HCT116 (cell line): ENCODE results near the gene CACNB2. TPM values are rescaled to one million over a fixed set of nuclear protein-coding genes. Genes with fewer than 3 reads are reported as not detected.

Experiments used
- ATAC-seq: fragments of 200-7000 bp; cut with Tn5 transposase; 2 replicates; pipeline ENCODE4 v1.9.1; 2020; ENCODE audit warnings: mild to moderate bottlenecking, moderate library complexity
- BruUV-seq: library from RNA; stranded (reverse); fragments of 400-500 nt; replicated peaks from 2 replicates; lab custom pipeline; 2021; lab: Mats Ljungman, UMichigan
- CTCF ChIA-PET: fragments of 300-600 bp; sonication (Branson Sonifier 250); formaldehyde crosslinking; loops from one replicate; lab custom pipeline; 2021; ENCODE audit warnings: antibody characterized with exemption; lab: Charles Lee
- POLR2A ChIA-PET: fragments of 300-600, 350-600 bp; sonication (Branson Sonifier 250); formaldehyde crosslinking; loops from one replicate; lab custom pipeline; 2021; ENCODE audit warnings: antibody characterized with exemption; lab: Charles Lee
- RAD21 ChIA-PET, 2 experiments: fragments of 300-600 bp; sonication (Branson Sonifier 250); formaldehyde crosslinking; loops; one replicate each; lab custom pipeline; 2023; ENCODE audit warnings: low total read pairs in 2 of 2; ENCODE audit not compliant: uncharacterized antibody in 2 of 2, unreplicated experiment in 2 of 2, low non-redundant PET in 1 of 2; lab: Charles Lee
- DNase-seq: peaks from one replicate; pipeline ENCODE4 v3.0.0-alpha.2; 2010; ENCODE audit warnings: low read depth, low spot score
- H2AFZ ChIP-seq: fragments of 200-600 bp; shearing (Covaris generic), sonication (generic); 2 replicates; pipeline ENCODE4 v1.6.1; 2017; ENCODE audit warnings: low read depth, mixed run types, mixed read lengths, antibody characterized with exemption, low read length; ENCODE audit not compliant: poor library complexity, severe bottlenecking
- H3K27ac ChIP-seq: 2 replicates; pipeline ENCODE4 v1.5.1; 2012; ENCODE audit warnings: low read depth, low read length
- H3K27me3 ChIP-seq: fragments of 200-600 bp; sonication (generic); 2 replicates; pipeline ENCODE4 v1.6.1; 2016; ENCODE audit warnings: mixed run types, low read length, mixed read lengths; ENCODE audit not compliant: insufficient read depth
- H3K36me3 ChIP-seq, 2 experiments: fragments of 200-500 bp in 1 of 2; fragments of 200-600 bp in 1 of 2; sonication (Bioruptor generic) in 1 of 2; sonication (generic) in 1 of 2; 2 replicates each; pipeline versions ENCODE4 v1.5.1 to v1.6.1; 2014 to 2016; ENCODE audit warnings: low read length in 2 of 2, inconsistent platforms in 1 of 2, mixed read lengths in 1 of 2, mixed run types in 1 of 2; ENCODE audit not compliant: insufficient read depth in 2 of 2, control insufficient read depth in 1 of 2
- H3K4me1 ChIP-seq, 2 experiments: fragments of 200-600 bp in 1 of 2; sonication (generic) in 1 of 2; 2 replicates each; pipeline versions ENCODE4 v1.5.1 to v1.6.1; 2012 to 2017; ENCODE audit warnings: low read length in 2 of 2, inconsistent platforms in 1 of 2, mild to moderate bottlenecking in 1 of 2, mixed read lengths in 1 of 2, mixed run types in 1 of 2, moderate library complexity in 1 of 2; ENCODE audit not compliant: insufficient read depth in 2 of 2, control insufficient read depth in 1 of 2
- H3K4me2 ChIP-seq: fragments of 200-600 bp; sonication (generic); 2 replicates; pipeline ENCODE4 v1.6.1; 2017; ENCODE audit warnings: mixed run types, low read length, mixed read lengths
- H3K4me3 ChIP-seq, 2 experiments: fragments of 200-600 bp in 1 of 2; sonication (generic) in 1 of 2; replicated peaks in 1 of 2; 2 replicates each; pipeline ENCODE4 v1.5.1; 2011 to 2016; ENCODE audit warnings: low read length in 2 of 2, control low read depth in 1 of 2, low read depth in 1 of 2, mild to moderate bottlenecking in 1 of 2, mixed read lengths in 1 of 2, mixed run types in 1 of 2
- H3K79me2 ChIP-seq: fragments of 200-600 bp; sonication (generic); 2 replicates; pipeline ENCODE4 v1.6.1; 2017; ENCODE audit warnings: mild to moderate bottlenecking, mixed run types, low read length, moderate library complexity, mixed read lengths; ENCODE audit not compliant: insufficient read depth
- H3K9ac ChIP-seq: fragments of 200-600 bp; sonication (generic); 2 replicates; pipeline ENCODE4 v1.6.1; 2016; ENCODE audit warnings: low read length, mixed read lengths
- H3K9me2 ChIP-seq: fragments of 200-600 bp; sonication (generic), shearing (Covaris generic); 2 replicates; pipeline ENCODE4 v1.6.1; 2017; ENCODE audit warnings: mixed run types, mild to moderate bottlenecking, moderate library complexity; ENCODE audit not compliant: insufficient read depth
- H3K9me3 ChIP-seq, 2 experiments: fragments of 200-500 bp in 1 of 2; fragments of 200-600 bp in 1 of 2; sonication (Bioruptor generic) in 1 of 2; sonication (generic) in 1 of 2; 2 replicates each; pipeline ENCODE4 v1.6.1; 2014 to 2017; ENCODE audit warnings: low read length in 2 of 2, mixed read lengths in 2 of 2, inconsistent platforms in 1 of 2, low read depth in 1 of 2, mild to moderate bottlenecking in 1 of 2, mixed run types in 1 of 2, moderate library complexity in 1 of 2; ENCODE audit not compliant: control insufficient read depth in 1 of 2, insufficient read depth in 1 of 2
- H4K20me1 ChIP-seq: fragments of 200-600 bp; sonication (generic), shearing (Covaris generic); 2 replicates; pipeline ENCODE4 v1.6.1; 2017; ENCODE audit warnings: mixed run types, mild to moderate bottlenecking, moderate library complexity; ENCODE audit not compliant: insufficient read depth
- CBX3 ChIP-seq: IDR thresholded peaks from 2 replicates; pipeline ENCODE4 v1.6.1; 2012; ENCODE audit warnings: low read depth
- EGR1 ChIP-seq: IDR thresholded peaks from 2 replicates; pipeline ENCODE4 v1.6.1; 2012; ENCODE audit warnings: low read depth
- ELF1 ChIP-seq: IDR thresholded peaks from 2 replicates; pipeline ENCODE4 v1.6.1; 2012; ENCODE audit warnings: low read depth, borderline replicate concordance
- EZH2 ChIP-seq: fragments of 200-600 bp; sonication (generic); IDR thresholded peaks from 2 replicates; pipeline ENCODE4 v1.6.1; 2017; ENCODE audit warnings: antibody characterized with exemption, mixed run types
- FOSL1 ChIP-seq: IDR thresholded peaks from 2 replicates; pipeline ENCODE4 v1.6.1; 2012; ENCODE audit warnings: low read depth
- JUND ChIP-seq: IDR thresholded peaks from 2 replicates; pipeline ENCODE4 v1.6.1; 2012
- POLR2A ChIP-seq: IDR thresholded peaks from 2 replicates; pipeline ENCODE4 v1.7.0; 2011; ENCODE audit warnings: borderline replicate concordance; ENCODE audit not compliant: insufficient read depth, insufficient read length; ENCODE audit errors: extremely low read depth
- POLR2AphosphoS5 ChIP-seq: IDR thresholded peaks from 2 replicates; pipeline ENCODE4 v1.6.1; 2011; ENCODE audit warnings: mild to moderate bottlenecking, low read depth, low read length, moderate library complexity
- RAD21 ChIP-seq: IDR thresholded peaks from 2 replicates; pipeline ENCODE4 v1.6.1; 2012; ENCODE audit warnings: low read depth, mild to moderate bottlenecking
- SIN3A ChIP-seq: IDR thresholded peaks from 2 replicates; pipeline ENCODE4 v1.6.1; 2012; ENCODE audit warnings: low read depth
- SRF ChIP-seq: IDR thresholded peaks from 2 replicates; pipeline ENCODE4 v1.6.1; 2012; ENCODE audit warnings: low read depth
- TCF7L2 ChIP-seq: IDR thresholded peaks from 2 replicates; pipeline ENCODE4 v1.7.0; 2011; ENCODE audit warnings: borderline replicate concordance, inconsistent platforms; ENCODE audit not compliant: insufficient read depth, insufficient read length; ENCODE audit errors: extremely low read depth
- ZBTB33 ChIP-seq: IDR thresholded peaks from 2 replicates; pipeline ENCODE4 v1.6.1; 2011; ENCODE audit warnings: mild to moderate bottlenecking, low read length, moderate library complexity; ENCODE audit not compliant: insufficient replicate concordance; ENCODE audit errors: extremely low read depth
- ZFX ChIP-seq: fragments of 450-650 bp; IDR thresholded peaks from 2 replicates; pipeline ENCODE4 v1.6.1; 2017
- ZNF274 ChIP-seq: fragments of 200-500 bp; sonication (Bioruptor generic); IDR thresholded peaks from 2 replicates; pipeline ENCODE4 v1.6.1; 2014; ENCODE audit warnings: mild to moderate bottlenecking, low read depth, low read length, inconsistent platforms
- intact Hi-C: fragments of 100-400 bp; cut with micrococcal nuclease; formaldehyde crosslinking; loops from 2 replicates; pipeline ENCODE4 v1.10.0; 2022
- total RNA-seq: library from RNA; stranded (reverse); gene quantifications from one replicate; pipeline ENCODE4 v1.2.1, GENCODE V29; 2021; ENCODE audit not compliant: unreplicated experiment
- TF ChIP-seq, protein P1 (sequence below): IDR thresholded peaks from 2 replicates; pipeline ENCODE4 v1.6.1; 2012
- TF ChIP-seq, protein P2 (sequence below), 3 experiments: fragments of 200-600 bp in 1 of 3; sonication (generic) in 1 of 3; IDR thresholded peaks in 2 of 3; conservative IDR thresholded peaks in 1 of 3; 2 replicates each; pipeline ENCODE4 v1.5.1; 2012 to 2017; ENCODE audit warnings: low read depth in 2 of 3, low read length in 2 of 3, antibody characterized with exemption in 1 of 3, borderline replicate concordance in 1 of 3, control low read depth in 1 of 3, mild to moderate bottlenecking in 1 of 3, mixed read lengths in 1 of 3, mixed run types in 1 of 3, moderate library complexity in 1 of 3; ENCODE audit not compliant: insufficient read depth in 1 of 3

The CACNB2 gene
- total RNA-seq, 1 experiment from 2014 or later = 0.71 TPM

- H3K9me3 ChIP-seq = no peaks in the 10 kb centered on the region
- no peak overlapping the region for H3K27ac ChIP-seq
- no peak overlapping the region for H3K9ac ChIP-seq
- H3K79me2 ChIP-seq = no peaks in the 10 kb centered on the region
- CTCF ChIA-PET = no interaction called here
- no peaks in the 10 kb centered on the region for H4K20me1 ChIP-seq
- H3K4me3 ChIP-seq = no peak overlapping the region
- H3K36me3 ChIP-seq = no peaks in the 10 kb centered on the region
- no peak for DNase-seq
- BruUV-seq = no TSS peak
- H2AFZ ChIP-seq = no peak overlapping the region
- POLR2A ChIA-PET = no interaction called here
- H3K9me2 ChIP-seq = no peaks in the 10 kb centered on the region
- RAD21 ChIA-PET = no interaction called here
- H3K27me3 ChIP-seq = no peaks in the 10 kb centered on the region
- intact Hi-C loops = no loop called here
- H3K4me2 ChIP-seq = no peak overlapping the region
- TF ChIP-seq, protein P1, sequence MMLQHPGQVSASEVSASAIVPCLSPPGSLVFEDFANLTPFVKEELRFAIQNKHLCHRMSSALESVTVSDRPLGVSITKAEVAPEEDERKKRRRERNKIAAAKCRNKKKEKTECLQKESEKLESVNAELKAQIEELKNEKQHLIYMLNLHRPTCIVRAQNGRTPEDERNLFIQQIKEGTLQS = no peak
- TF ChIP-seq JUND (no peak), ZFX (no peak), ZNF274 (no peak), POLR2AphosphoS5 (no peak), SRF (no peak), SIN3A (no peak), ZBTB33 (no peak), FOSL1 (no peak), RAD21 (no peak), EGR1 (no peak), POLR2A (no peak), TCF7L2 (no peak), EZH2 (no peak), CBX3 (no peak), ELF1 (no peak)
- TF ChIP-seq, protein P2, sequence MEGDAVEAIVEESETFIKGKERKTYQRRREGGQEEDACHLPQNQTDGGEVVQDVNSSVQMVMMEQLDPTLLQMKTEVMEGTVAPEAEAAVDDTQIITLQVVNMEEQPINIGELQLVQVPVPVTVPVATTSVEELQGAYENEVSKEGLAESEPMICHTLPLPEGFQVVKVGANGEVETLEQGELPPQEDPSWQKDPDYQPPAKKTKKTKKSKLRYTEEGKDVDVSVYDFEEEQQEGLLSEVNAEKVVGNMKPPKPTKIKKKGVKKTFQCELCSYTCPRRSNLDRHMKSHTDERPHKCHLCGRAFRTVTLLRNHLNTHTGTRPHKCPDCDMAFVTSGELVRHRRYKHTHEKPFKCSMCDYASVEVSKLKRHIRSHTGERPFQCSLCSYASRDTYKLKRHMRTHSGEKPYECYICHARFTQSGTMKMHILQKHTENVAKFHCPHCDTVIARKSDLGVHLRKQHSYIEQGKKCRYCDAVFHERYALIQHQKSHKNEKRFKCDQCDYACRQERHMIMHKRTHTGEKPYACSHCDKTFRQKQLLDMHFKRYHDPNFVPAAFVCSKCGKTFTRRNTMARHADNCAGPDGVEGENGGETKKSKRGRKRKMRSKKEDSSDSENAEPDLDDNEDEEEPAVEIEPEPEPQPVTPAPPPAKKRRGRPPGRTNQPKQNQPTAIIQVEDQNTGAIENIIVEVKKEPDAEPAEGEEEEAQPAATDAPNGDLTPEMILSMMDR (IDR thresholded peaks at IDR 0.05 in 2 of 3, conservative IDR thresholded peaks at IDR 0.05 in 1 of 3; ENCODE audit: borderline replicate concordance in 1 of 3, insufficient read depth in 1 of 3, low read depth in 2 of 3, low read length in 2 of 3) = no peak
- ATAC-seq = no peak
- no peaks in the 10 kb centered on the region for H3K4me1 ChIP-seq
Measured at GRCh38 chr10:18368273-18368672, 228.0 kb downstream of the CACNB2 start.
